A549 treated with dexamethasone at 1 μM for 4 hours (cell line): ENCODE results near the gene SORCS2. TPM values are rescaled to one million over a fixed set of nuclear protein-coding genes. Genes with fewer than 3 reads are reported as not detected.

Experiments
- total RNA-seq: library from RNA; stranded (reverse); fragments of 200-300 nt; extraction: Qiagen RNA extraction; gene quantifications from 5 replicates; pipeline ENCODE4 v1.2.3, GENCODE V29; 2022

Gene SORCS2
- 3.8 to 5.8 TPM (median 5.0 TPM) in 5 replicates for total RNA-seq

DNA sequence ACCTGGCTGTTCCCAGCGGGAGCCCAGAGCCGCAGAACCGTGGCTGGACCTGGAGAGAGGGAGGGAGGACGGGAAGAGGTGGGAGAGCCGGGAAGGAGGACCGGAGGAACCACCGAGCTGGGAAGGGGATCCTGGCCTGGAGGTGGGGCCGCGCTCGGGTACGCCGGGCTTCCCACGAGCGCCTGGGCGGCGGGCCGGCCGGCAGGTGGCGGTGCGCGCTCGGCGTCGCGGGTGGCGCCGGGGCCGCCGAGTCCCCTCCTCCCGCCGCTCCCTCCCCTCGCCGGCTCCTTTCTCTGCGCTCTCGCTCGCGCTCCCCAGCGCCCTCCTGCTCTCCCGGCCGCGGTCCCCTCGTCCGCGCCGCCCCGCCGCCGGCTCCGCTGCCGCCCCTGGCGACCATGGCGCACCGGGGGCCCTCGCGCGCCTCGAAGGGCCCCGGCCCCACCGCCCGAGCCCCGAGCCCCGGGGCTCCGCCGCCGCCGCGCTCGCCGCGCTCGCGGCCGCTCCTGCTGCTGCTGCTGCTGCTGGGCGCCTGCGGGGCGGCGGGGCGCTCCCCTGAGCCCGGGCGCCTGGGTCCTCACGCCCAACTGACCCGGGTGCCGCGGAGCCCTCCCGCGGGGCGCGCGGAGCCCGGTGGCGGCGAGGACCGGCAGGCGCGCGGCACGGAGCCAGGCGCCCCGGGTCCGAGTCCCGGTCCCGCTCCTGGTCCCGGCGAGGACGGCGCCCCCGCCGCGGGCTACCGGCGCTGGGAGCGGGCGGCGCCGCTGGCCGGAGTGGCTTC is at the start of gene SORCS2:
Gene SORCS2 (plus strand): TSS at position 287 of the 778 bp plus-strand sequence.

GRCh38 chr4:7434766-7435150 is 242.4 kb downstream of the SORCS2 start, which contains the start of gene PSAPL1:
TSS of gene PSAPL1 (minus strand) at chr4:7434930. CDS start at chr4:7434879, 51 bp downstream.

Other genes with a start within 250 kb of the SORCS2 start
- 13.7 to 21.2 TPM (median 18.5 TPM) in 5 replicates for gene TADA2B, start 149.2 kb upstream of the SORCS2 start, total RNA-seq
- gene GRPEL1, start 124.5 kb upstream of the SORCS2 start, total RNA-seq = 62.9 to 76.7 TPM (median 73.8 TPM) in 5 replicates
- 0.29 to 0.51 TPM (median 0.36 TPM) in 5 replicates for gene PSAPL1, start 242.4 kb downstream of the SORCS2 start, total RNA-seq